K562 (cell line): ENCODE data around the gene MFSD2B. TPM values are rescaled to one million over a fixed set of nuclear protein-coding genes. Genes with fewer than 3 reads are reported as not detected.
A peak's percentile ranks its signal among the peaks of the same experiment; 100 is the strongest.

Source experiments
- ATF7 ChIP-seq: fragments of 450-650 bp; IDR thresholded peaks from 2 replicates; pipeline ENCODE4 v1.7.1; 2014; ENCODE audit warnings: mild to moderate bottlenecking, moderate library complexity
- BMI1 ChIP-seq: fragments of 150-350 bp; IDR thresholded peaks from 2 replicates; pipeline ENCODE4 v1.6.1; 2014; ENCODE audit warnings: low read length
- CBX5 ChIP-seq: IDR thresholded peaks from 2 replicates; pipeline ENCODE4 v1.6.1; 2014; ENCODE audit warnings: low read depth, borderline replicate concordance
- ETS1 ChIP-seq: conservative IDR thresholded peaks from 2 replicates; pipeline ENCODE4 v1.6.1; 2011; ENCODE audit warnings: low read depth, mild to moderate bottlenecking, low read length; ENCODE audit not compliant: control insufficient read depth
- FUS ChIP-seq: fragments of 200-400 bp; formaldehyde crosslinking; optimal IDR thresholded peaks from 2 replicates; pipeline ENCODE3; 2017; ENCODE audit warnings: low read depth, low read length
- GABPB1 ChIP-seq: sonication (generic); formaldehyde crosslinking; IDR thresholded peaks from 2 replicates; pipeline ENCODE4 v1.8.0; 2022; ENCODE audit warnings: mild to moderate bottlenecking, missing genetic modification reagents
- HIVEP1 ChIP-seq: fragments of 250-450 bp; sonication (Bioruptor Pico); IDR thresholded peaks from 2 replicates; pipeline ENCODE4 v1.4.0; 2020; ENCODE audit warnings: mild to moderate bottlenecking
- NR2C1 ChIP-seq, 2 experiments: fragments of 450-650 bp; IDR thresholded peaks; 2 replicates each; pipeline ENCODE4 v1.6.1; 2017; ENCODE audit warnings: mild to moderate bottlenecking in 2 of 2, antibody characterized with exemption in 1 of 2, inconsistent platforms in 1 of 2, missing compliant biosample characterization in 1 of 2, missing genetic modification characterization in 1 of 2
- NR2C2 ChIP-seq, 2 experiments: fragments of 200-800 bp in 1 of 2; sonication (Bioruptor generic) in 1 of 2; sonication (generic) in 1 of 2; formaldehyde crosslinking in 1 of 2; IDR thresholded peaks; 2 replicates each; pipeline versions ENCODE4 v1.6.1 to v1.8.0; 2016 to 2022; ENCODE audit warnings: mild to moderate bottlenecking in 1 of 2, missing compliant biosample characterization in 1 of 2, missing genetic modification characterization in 1 of 2, missing genetic modification reagents in 1 of 2
- RNF2 ChIP-seq: sonication (generic); IDR thresholded peaks from 2 replicates; pipeline ENCODE4 v1.6.1; 2016
- SIN3A ChIP-seq, 2 experiments: fragments of 150-350 bp in 1 of 2; IDR thresholded peaks; 2 replicates each; pipeline ENCODE4 v1.6.1; 2011 to 2016; ENCODE audit warnings: borderline replicate concordance in 2 of 2, low read depth in 2 of 2, low read length in 2 of 2, mild to moderate bottlenecking in 2 of 2, moderate library complexity in 2 of 2; ENCODE audit not compliant: control insufficient read depth in 1 of 2
- SNRNP70 ChIP-seq: fragments of 200-400 bp; formaldehyde crosslinking; optimal IDR thresholded peaks from 2 replicates; pipeline ENCODE3; 2017; ENCODE audit warnings: low read depth, low read length
- ZFPM2 ChIP-seq: fragments of 250-450 bp; sonication (Bioruptor Pico); IDR thresholded peaks from 2 replicates; pipeline ENCODE4 v1.5.1; 2022; ENCODE audit warnings: mild to moderate bottlenecking
- polyA plus RNA-seq, 8 experiments: library from polyadenylated mRNA; depleted of rRNA in 4 of 8; stranded (reverse) in 5 of 8; unstranded in 3 of 8; fragments of >200 nt; fragmentation: Nextera tagmentation in 2 of 8; fragmentation: Illumina TruSeq in 1 of 8; extraction: Ambion mirVana in 2 of 8; extraction: Trizol in 1 of 8; gene quantifications; 2 replicates each; pipeline versions ENCODE4 v1.2.1 to v1.2.3, GENCODE V29; 2011 to 2014; ENCODE audit warnings: inconsistent platforms in 1 of 8, missing spikeins in 1 of 8
- total RNA-seq, 7 experiments: library from RNA; depleted of rRNA in 6 of 7; stranded (reverse); fragments of >200 nt in 6 of 7; fragmentation: Illumina TruSeq in 2 of 7; extraction: Trizol in 2 of 7; gene quantifications; 2 replicates each; pipeline versions ENCODE4 v1.2.1 to v1.2.3, GENCODE V29; 2011 to 2021; ENCODE audit warnings: low replicate concordance in 1 of 7
- TF ChIP-seq, protein P1 (sequence below): fragments of 450-650 bp; IDR thresholded peaks from 2 replicates; pipeline ENCODE4 v1.6.1; 2016
- TF ChIP-seq, protein P2 (sequence below): sonication (generic); formaldehyde crosslinking; IDR thresholded peaks from 2 replicates; pipeline ENCODE4 v1.8.1; 2023; ENCODE audit warnings: mild to moderate bottlenecking, missing genetic modification reagents
- TF ChIP-seq, protein P3 (sequence below), 2 experiments: fragments of 150-350 bp in 1 of 2; IDR thresholded peaks; 2 replicates each; pipeline ENCODE4 v1.6.1; 2012 to 2016; ENCODE audit warnings: low read depth in 2 of 2, low read length in 2 of 2, mild to moderate bottlenecking in 1 of 2, moderate library complexity in 1 of 2
- TF ChIP-seq, protein P4 (sequence below): IDR thresholded peaks from 2 replicates; pipeline ENCODE4 v1.6.1; 2012; ENCODE audit warnings: low read depth, low read length, improper control_type of control experiment, borderline replicate concordance

MFSD2B gene
- total and polyA plus RNA-seq, 9 of the 15 experiments (the other 6 are each of a cell fraction or from before 2014, with no cell fraction given): 2.6 to 10.9 (median 6.8) TPM

DNA sequence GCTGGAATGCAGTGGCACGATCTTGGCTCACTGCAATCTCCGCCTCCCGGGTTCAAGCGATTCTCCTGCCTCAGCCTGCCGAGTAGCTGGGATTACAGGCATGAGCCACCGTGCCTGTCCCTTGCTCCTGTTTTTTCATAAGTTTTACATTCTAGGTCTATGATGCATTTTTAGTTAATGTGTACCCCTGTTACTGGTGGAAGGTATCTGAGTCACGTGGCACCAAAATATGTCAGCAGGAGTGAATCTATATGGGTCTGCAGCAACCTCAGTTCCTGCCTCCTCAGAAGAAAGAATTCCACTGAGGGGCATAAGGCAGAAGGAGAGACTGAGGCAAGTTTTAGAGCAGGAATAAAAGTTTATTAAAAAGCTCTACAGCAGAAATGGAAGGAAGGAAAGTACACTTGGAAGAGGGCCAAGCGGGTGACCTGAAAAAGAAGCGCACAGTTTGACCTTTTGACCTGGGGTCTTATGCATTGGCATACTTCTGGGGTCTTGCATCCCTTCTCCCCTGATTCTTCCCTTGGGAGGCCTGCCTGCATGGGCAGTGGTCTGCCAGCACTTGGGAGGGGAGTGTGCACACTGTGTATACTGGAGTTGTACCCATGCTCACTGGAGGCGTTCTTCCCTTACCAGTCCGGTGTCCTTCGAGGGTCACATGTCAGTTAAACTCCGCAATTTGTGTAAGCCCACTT is 1.1 kb upstream of the MFSD2B start (continued):
- TF ChIP-seq FUS (no peak), RNF2 (no peak), NR2C2 (CRISPR knock-in tag; IDR thresholded peaks at IDR 0.05) (peak; percentile 52; the same call in 1 of the 2 replicates), NR2C2 (tag; IDR thresholded peaks at IDR 0.05) (no peak; the same call in 1 of the 2 replicates), HIVEP1 (no peak), SNRNP70 (no peak), SIN3A (IDR thresholded peaks at IDR 0.05; ENCODE audit: borderline replicate concordance in 2 of 2, control insufficient read depth in 1 of 2, low read depth in 2 of 2, low read length in 2 of 2) (no peak), ATF7 (no peak), CBX5 (no peak), ETS1 (no peak), ZFPM2 (no peak), GABPB1 (CRISPR knock-in tag) (no peak), NR2C1 (IDR thresholded peaks at IDR 0.05) (peak; percentile 59), NR2C1 (tag; IDR thresholded peaks at IDR 0.05) (no peak), BMI1 (no peak)
- TF ChIP-seq, protein P1, sequence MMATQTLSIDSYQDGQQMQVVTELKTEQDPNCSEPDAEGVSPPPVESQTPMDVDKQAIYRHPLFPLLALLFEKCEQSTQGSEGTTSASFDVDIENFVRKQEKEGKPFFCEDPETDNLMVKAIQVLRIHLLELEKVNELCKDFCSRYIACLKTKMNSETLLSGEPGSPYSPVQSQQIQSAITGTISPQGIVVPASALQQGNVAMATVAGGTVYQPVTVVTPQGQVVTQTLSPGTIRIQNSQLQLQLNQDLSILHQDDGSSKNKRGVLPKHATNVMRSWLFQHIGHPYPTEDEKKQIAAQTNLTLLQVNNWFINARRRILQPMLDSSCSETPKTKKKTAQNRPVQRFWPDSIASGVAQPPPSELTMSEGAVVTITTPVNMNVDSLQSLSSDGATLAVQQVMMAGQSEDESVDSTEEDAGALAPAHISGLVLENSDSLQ: no peak; the same call in 1 of the 2 replicates
- TF ChIP-seq, protein P2, sequence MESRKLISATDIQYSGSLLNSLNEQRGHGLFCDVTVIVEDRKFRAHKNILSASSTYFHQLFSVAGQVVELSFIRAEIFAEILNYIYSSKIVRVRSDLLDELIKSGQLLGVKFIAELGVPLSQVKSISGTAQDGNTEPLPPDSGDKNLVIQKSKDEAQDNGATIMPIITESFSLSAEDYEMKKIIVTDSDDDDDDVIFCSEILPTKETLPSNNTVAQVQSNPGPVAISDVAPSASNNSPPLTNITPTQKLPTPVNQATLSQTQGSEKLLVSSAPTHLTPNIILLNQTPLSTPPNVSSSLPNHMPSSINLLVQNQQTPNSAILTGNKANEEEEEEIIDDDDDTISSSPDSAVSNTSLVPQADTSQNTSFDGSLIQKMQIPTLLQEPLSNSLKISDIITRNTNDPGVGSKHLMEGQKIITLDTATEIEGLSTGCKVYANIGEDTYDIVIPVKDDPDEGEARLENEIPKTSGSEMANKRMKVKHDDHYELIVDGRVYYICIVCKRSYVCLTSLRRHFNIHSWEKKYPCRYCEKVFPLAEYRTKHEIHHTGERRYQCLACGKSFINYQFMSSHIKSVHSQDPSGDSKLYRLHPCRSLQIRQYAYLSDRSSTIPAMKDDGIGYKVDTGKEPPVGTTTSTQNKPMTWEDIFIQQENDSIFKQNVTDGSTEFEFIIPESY (CRISPR knock-in tag): peak; percentile 92
- TF ChIP-seq, protein P3, sequence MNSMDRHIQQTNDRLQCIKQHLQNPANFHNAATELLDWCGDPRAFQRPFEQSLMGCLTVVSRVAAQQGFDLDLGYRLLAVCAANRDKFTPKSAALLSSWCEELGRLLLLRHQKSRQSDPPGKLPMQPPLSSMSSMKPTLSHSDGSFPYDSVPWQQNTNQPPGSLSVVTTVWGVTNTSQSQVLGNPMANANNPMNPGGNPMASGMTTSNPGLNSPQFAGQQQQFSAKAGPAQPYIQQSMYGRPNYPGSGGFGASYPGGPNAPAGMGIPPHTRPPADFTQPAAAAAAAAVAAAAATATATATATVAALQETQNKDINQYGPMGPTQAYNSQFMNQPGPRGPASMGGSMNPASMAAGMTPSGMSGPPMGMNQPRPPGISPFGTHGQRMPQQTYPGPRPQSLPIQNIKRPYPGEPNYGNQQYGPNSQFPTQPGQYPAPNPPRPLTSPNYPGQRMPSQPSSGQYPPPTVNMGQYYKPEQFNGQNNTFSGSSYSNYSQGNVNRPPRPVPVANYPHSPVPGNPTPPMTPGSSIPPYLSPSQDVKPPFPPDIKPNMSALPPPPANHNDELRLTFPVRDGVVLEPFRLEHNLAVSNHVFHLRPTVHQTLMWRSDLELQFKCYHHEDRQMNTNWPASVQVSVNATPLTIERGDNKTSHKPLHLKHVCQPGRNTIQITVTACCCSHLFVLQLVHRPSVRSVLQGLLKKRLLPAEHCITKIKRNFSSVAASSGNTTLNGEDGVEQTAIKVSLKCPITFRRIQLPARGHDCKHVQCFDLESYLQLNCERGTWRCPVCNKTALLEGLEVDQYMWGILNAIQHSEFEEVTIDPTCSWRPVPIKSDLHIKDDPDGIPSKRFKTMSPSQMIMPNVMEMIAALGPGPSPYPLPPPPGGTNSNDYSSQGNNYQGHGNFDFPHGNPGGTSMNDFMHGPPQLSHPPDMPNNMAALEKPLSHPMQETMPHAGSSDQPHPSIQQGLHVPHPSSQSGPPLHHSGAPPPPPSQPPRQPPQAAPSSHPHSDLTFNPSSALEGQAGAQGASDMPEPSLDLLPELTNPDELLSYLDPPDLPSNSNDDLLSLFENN (IDR thresholded peaks at IDR 0.05; ENCODE audit: low read depth in 2 of 2, low read length in 2 of 2): no peak
- TF ChIP-seq, protein P4, sequence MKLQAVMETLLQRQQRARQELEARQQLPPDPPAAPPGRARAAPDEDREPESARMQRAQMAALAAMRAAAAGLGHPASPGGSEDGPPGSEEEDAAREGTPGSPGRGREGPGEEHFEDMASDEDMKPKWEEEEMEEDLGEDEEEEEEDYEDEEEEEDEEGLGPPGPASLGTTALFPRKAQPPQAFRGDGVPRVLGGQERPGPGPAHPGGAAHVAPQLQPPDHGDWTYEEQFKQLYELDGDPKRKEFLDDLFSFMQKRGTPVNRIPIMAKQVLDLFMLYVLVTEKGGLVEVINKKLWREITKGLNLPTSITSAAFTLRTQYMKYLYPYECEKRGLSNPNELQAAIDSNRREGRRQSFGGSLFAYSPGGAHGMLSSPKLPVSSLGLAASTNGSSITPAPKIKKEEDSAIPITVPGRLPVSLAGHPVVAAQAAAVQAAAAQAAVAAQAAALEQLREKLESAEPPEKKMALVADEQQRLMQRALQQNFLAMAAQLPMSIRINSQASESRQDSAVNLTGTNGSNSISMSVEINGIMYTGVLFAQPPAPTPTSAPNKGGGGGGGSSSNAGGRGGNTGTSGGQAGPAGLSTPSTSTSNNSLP: no peak
